HepG2 (cell line): ENCODE measurements around the gene NFE2L1. TPM values are rescaled to one million over a fixed set of nuclear protein-coding genes. Genes with fewer than 3 reads are reported as not detected.

Source experiments
- AKNA ChIP-seq: sonication (generic); formaldehyde crosslinking; IDR thresholded peaks from 2 replicates; pipeline ENCODE4 v1.4.0; 2020; ENCODE audit warnings: missing genetic modification reagents, borderline replicate concordance
- DPF2 ChIP-seq: sonication (generic); formaldehyde crosslinking; IDR thresholded peaks from 2 replicates; pipeline ENCODE4 v1.4.0; 2020; ENCODE audit warnings: mild to moderate bottlenecking, low read depth, missing genetic modification reagents, borderline replicate concordance
- MBNL3 ChIP-seq: fragments of 250-450 bp; sonication (Bioruptor Pico); conservative IDR thresholded peaks from 2 replicates; pipeline ENCODE4 v1.8.0; 2022; ENCODE audit warnings: mild to moderate bottlenecking, inconsistent platforms
- MTF1 ChIP-seq: sonication (generic); formaldehyde crosslinking; IDR thresholded peaks from 2 replicates; pipeline ENCODE4 v1.5.0; 2020; ENCODE audit warnings: missing genetic modification reagents
- SOX5 ChIP-seq: IDR thresholded peaks from 2 replicates; pipeline ENCODE4 v1.6.1; 2016; ENCODE audit warnings: borderline replicate concordance
- ZBTB14 ChIP-seq: sonication (generic); formaldehyde crosslinking; IDR thresholded peaks from 2 replicates; pipeline ENCODE4 v1.4.0; 2020; ENCODE audit warnings: missing genetic modification reagents
- ZBTB7B ChIP-seq: sonication (generic); formaldehyde crosslinking; IDR thresholded peaks from 2 replicates; pipeline ENCODE4 v1.4.0; 2020; ENCODE audit warnings: missing genetic modification reagents
- ZEB1 ChIP-seq: IDR thresholded peaks from 2 replicates; pipeline ENCODE4 v1.6.1; 2012; ENCODE audit warnings: mild to moderate bottlenecking, low read depth, inconsistent platforms; ENCODE audit not compliant: insufficient replicate concordance
- ZNF235 ChIP-seq: sonication (generic); formaldehyde crosslinking; IDR thresholded peaks from 2 replicates; pipeline ENCODE4 v1.8.1; 2023; ENCODE audit warnings: mild to moderate bottlenecking, missing genetic modification reagents, borderline replicate concordance
- ZNF326 ChIP-seq: sonication (generic); formaldehyde crosslinking; IDR thresholded peaks from 2 replicates; pipeline ENCODE4 v1.4.0; 2020; ENCODE audit warnings: missing genetic modification reagents, borderline replicate concordance
- ZNF350 ChIP-seq: sonication (generic); formaldehyde crosslinking; IDR thresholded peaks from 2 replicates; pipeline ENCODE4 v1.4.0; 2020; ENCODE audit warnings: mild to moderate bottlenecking, low read depth, missing genetic modification reagents, borderline replicate concordance
- ZNF451 ChIP-seq: sonication (generic); formaldehyde crosslinking; IDR thresholded peaks from 2 replicates; pipeline ENCODE4 v1.5.0; 2020; ENCODE audit warnings: mild to moderate bottlenecking, missing genetic modification reagents
- ZNF547 ChIP-seq: sonication (generic); formaldehyde crosslinking; IDR thresholded peaks from 2 replicates; pipeline ENCODE4 v1.5.1; 2020; ENCODE audit warnings: mild to moderate bottlenecking, missing genetic modification reagents
- ZNF574 ChIP-seq: sonication (generic); formaldehyde crosslinking; IDR thresholded peaks from 2 replicates; pipeline ENCODE4 v1.4.0; 2020; ENCODE audit warnings: missing genetic modification reagents
- ZNF598 ChIP-seq: sonication (generic); formaldehyde crosslinking; IDR thresholded peaks from 2 replicates; pipeline ENCODE4 v1.5.1; 2020; ENCODE audit warnings: mild to moderate bottlenecking, missing genetic modification reagents, borderline replicate concordance
- ZNF746 ChIP-seq: sonication (generic); formaldehyde crosslinking; IDR thresholded peaks from 2 replicates; pipeline ENCODE4 v1.8.0; 2022; ENCODE audit warnings: mild to moderate bottlenecking, missing genetic modification reagents
- ZNF777 ChIP-seq: sonication (generic); formaldehyde crosslinking; IDR thresholded peaks from 2 replicates; pipeline ENCODE4 v1.4.0; 2020; ENCODE audit warnings: missing genetic modification reagents
- ZNF792 ChIP-seq: IDR thresholded peaks from 2 replicates; pipeline ENCODE4 v1.6.1; 2016
- polyA plus RNA-seq, 8 experiments: library from polyadenylated mRNA; depleted of rRNA in 3 of 8; stranded (reverse) in 7 of 8; unstranded in 1 of 8; fragments of >200 nt; fragmentation: Illumina TruSeq in 4 of 8; extraction: Trizol in 4 of 8; gene quantifications; 2 replicates each; pipeline versions ENCODE4 v1.2.1 to v1.2.3, GENCODE V29; 2011 to 2016; ENCODE audit warnings: low read depth in 4 of 8, missing spikeins in 1 of 8, mixed read lengths in 1 of 8; ENCODE audit not compliant: insufficient read depth in 1 of 8
- total RNA-seq, 5 experiments: library from RNA; depleted of rRNA; stranded (reverse); fragments of >200 nt; fragmentation: Illumina TruSeq; extraction: Trizol; gene quantifications; 2 replicates each; pipeline ENCODE4 v1.2.3, GENCODE V29; 2016; ENCODE audit warnings: low read depth in 1 of 5

Gene NFE2L1
- total and polyA plus RNA-seq, 2 of the 13 experiments (the other 11 are each of a cell fraction or from before 2014, with no cell fraction given), result 67.0 to 234 TPM

DNA sequence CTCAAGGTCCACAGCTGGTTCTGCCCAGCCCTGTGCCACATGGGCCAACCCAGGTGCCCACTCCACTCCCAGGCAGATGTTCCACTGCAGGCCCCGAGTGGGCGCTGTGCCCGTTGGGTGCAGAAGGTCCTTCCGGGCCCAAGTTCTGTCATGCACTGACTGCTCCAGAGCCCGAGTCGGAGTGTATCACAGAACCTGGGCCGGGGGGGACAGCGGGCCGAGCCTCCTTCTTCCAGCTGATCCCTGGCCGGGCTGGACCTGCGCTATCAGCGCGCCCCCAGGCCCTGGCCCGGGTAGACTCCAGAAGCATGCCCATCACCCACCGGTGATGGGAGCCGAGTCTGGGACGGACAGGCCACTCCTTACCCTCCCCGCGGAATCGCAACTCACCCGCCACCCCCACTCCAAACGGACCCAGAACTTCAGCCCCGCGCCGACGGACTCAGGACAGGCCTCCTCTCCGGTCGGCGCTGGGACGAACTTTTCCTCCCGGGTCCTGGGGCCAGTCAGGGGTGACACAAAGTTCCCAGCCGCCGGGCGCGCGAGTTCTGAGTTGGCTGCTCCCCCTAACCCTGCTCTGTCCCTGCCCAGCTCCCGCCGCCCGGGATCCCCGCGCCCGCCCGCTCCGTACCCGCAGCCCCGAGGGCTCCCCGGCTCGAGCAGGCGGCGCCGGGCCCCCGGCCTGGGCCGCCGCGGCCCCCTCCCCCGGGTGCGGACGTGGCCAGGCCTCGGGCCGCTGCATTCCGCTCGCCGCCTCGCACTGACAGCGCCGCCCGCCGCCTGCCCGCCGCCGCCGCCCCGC, 10.9 kb upstream of the NFE2L1 start, which contains the start of gene COPZ2 (continued):
- TF ChIP-seq ZEB1 (no peak), ZNF777 (CRISPR knock-in tag) (peak; percentile 60; the same call in 1 of the 2 replicates), ZBTB14 (CRISPR knock-in tag) (no peak), DPF2 (CRISPR knock-in tag) (no peak), ZNF350 (0 out of 2 replicates have a peak, but pooled peaks have one; percentile 59), MTF1 (CRISPR knock-in tag) (no peak), ZNF574 (CRISPR knock-in tag) (peak; percentile 44; the same call in 1 of the 2 replicates), ZBTB7B (peak; percentile 70), ZNF746 (no peak), ZNF235 (CRISPR knock-in tag) (0 out of 2 replicates have a peak, but pooled peaks have one; percentile 20), ZNF326 (no peak), SOX5 (no peak), AKNA (CRISPR knock-in tag) (no peak), ZNF451 (CRISPR knock-in tag) (0 out of 2 replicates have a peak, but pooled peaks have one; percentile 45), MBNL3 (CRISPR knock-in tag) (no peak), ZNF792 (CRISPR knock-in tag) (no peak), ZNF547 (CRISPR knock-in tag) (peak; percentile 80), ZNF598 (CRISPR knock-in tag) (peak; percentile 86; the same call in 1 of the 2 replicates)
